Psoas muscle (tissue), 8 donors: ENCODE data around the gene MED4. TPM values are rescaled to one million over a fixed set of nuclear protein-coding genes. Genes with fewer than 3 reads are reported as not detected.

ENCODE experiments used
- ATAC-seq, 4 donors: fragments of 200-7000 bp; cut with Tn5 transposase; one replicate each; pipeline ENCODE4 v1.9.1; 2020; ENCODE audit warnings: moderate library complexity in 3 of 4, mild to moderate bottlenecking in 2 of 4
- DNase-seq, 2 donors: peaks; one replicate each; pipeline ENCODE4 v3.0.0-alpha.2; 2020
- H3K27ac ChIP-seq: fragments of 200-600 bp; one replicate; pipeline ENCODE4 v1.8.0; 2022
- H3K27me3 ChIP-seq, 3 donors: fragments of 200-600 bp in 1 of 3; one replicate each; pipeline versions ENCODE4 v1.6.1 to v1.8.0; 2013 to 2022; ENCODE audit warnings: low read length in 2 of 3, mild to moderate bottlenecking in 2 of 3, moderate library complexity in 1 of 3; ENCODE audit not compliant: insufficient read depth in 3 of 3
- H3K36me3 ChIP-seq, 2 donors: fragments of 200-600 bp in 1 of 2; one replicate each; pipeline versions ENCODE4 v1.6.1 to v1.8.0; 2013 to 2022; ENCODE audit warnings: low read depth in 1 of 2, mild to moderate bottlenecking in 1 of 2, moderate library complexity in 1 of 2; ENCODE audit not compliant: insufficient read depth in 1 of 2
- H3K4me1 ChIP-seq: fragments of 200-600 bp; one replicate; pipeline ENCODE4 v1.8.0; 2022
- H3K4me3 ChIP-seq: fragments of 200-600 bp; one replicate; pipeline ENCODE4 v1.8.0; 2022; ENCODE audit warnings: mild to moderate bottlenecking
- H3K9me3 ChIP-seq: fragments of 200-600 bp; one replicate; pipeline ENCODE4 v1.8.0; 2022
- CTCF ChIP-seq: fragments of 200-600 bp; IDR thresholded peaks from one replicate; pipeline ENCODE4 v1.8.0; 2022; ENCODE audit warnings: antibody characterized with exemption
- WGBS, 3 donors: extraction: QIAGEN DNeasy Blood & Tissue Kit; methylation state at CpG; one replicate each; pipeline versions ENCODE4 v1.1.6 to v1.1.7; 2013; 5-methylcytosine and 5-hydroxymethylcytosine counted together
- intact Hi-C, 2 donors: fragments of 100-400 bp; cut with DNase I; formaldehyde crosslinking; loops; one replicate each; pipeline versions ENCODE4 v1.11.0 to v1.14.2; 2022
- polyA plus RNA-seq, 3 donors: library from polyadenylated mRNA; stranded (reverse); fragments of 200-250 nt; gene quantifications; one replicate each; pipeline ENCODE4 v1.2.3, GENCODE V29; 2013
- total RNA-seq, 4 donors: library from RNA; stranded (reverse); fragmentation: NEBNext Ultra II Directional in 2 of 4; extraction: Animal tissue kit (Norgen Biotek cat#: 25700) in 2 of 4; gene quantifications; one replicate each; pipeline versions ENCODE4 v1.2.1 to v1.2.4, GENCODE V29; 2021 to 2023
- donor health status: healthy with polysubstance abuse.
- donor health status: DM: no; HTN: no; CAD: no; lungs with moderate emphysema.
- donor health status: Bipolar disorder and iron deficiency.
- donor health status: healthy.
- donor health status: DM: yes; HTN: yes; CAD: no.
- donor health status: DM: no; HTN: no; CAD: no.
- donor health status: DM: no; HTN: no; CAD: no.
- donor health status: DM: yes; HTN: yes; CAD: no.

Gene MED4
- total and polyA plus RNA-seq, 7 donors, result 41.3 to 81.0 (median 48.5) TPM

- peaks cover 0 to 55% of the 10 kb centered on the region in 2 donors for H3K36me3 ChIP-seq
- no peak for TF ChIP-seq CTCF
- no peak for DNase-seq
- intact Hi-C loops, result no loop called here
- ATAC-seq, result no peak
- 70 to 79% (median 70%) methylated on average over 2 of the region's 2 CpGs for WGBS, 3 donors
- peaks cover 25% of the 10 kb centered on the region for H3K4me1 ChIP-seq
- H3K4me3 ChIP-seq, result no peak overlapping the region
- no peaks in the 10 kb centered on the region for H3K9me3 ChIP-seq
- H3K27ac ChIP-seq, result no peak overlapping the region
- no peaks in the 10 kb centered on the region for H3K27me3 ChIP-seq
Measured at GRCh38 chr13:48086272-48086671, 8.6 kb downstream of the MED4 start.

DNA sequence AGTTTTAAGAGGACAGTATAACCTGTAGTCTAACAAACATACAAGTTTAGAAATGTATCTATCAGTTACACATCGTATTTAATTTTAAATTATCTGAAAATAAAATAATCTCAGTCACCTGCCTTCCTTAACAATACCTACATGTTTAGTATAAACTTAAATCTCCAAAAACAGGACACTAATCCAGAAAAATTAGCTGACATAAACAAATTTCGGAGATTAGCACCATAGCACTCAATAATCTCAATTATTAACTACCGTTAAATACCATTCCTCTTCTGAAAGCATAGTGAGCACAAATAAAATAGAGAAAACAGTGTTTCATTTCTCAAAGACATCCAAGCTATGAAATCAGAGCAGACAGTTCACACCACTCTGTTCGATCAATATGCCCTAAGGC, 13.2 kb downstream of the MED4 start:
- H3K36me3 ChIP-seq, result peaks cover 11 to 93% of the 10 kb centered on the region in 2 donors
- no peak overlapping the region for H3K4me3 ChIP-seq
- no peak for TF ChIP-seq CTCF
- no peaks in the 10 kb centered on the region for H3K4me1 ChIP-seq
- intact Hi-C loops, result no loop called here
- H3K27ac ChIP-seq, result no peak overlapping the region
- H3K9me3 ChIP-seq, result no peaks in the 10 kb centered on the region
- ATAC-seq (no peak), DNase-seq (no peak)
- WGBS, 3 donors, result 85 to 98% (median 96%) methylated on average over 4 of the region's 4 CpGs
- H3K27me3 ChIP-seq, result no peaks in the 10 kb centered on the region

DNA sequence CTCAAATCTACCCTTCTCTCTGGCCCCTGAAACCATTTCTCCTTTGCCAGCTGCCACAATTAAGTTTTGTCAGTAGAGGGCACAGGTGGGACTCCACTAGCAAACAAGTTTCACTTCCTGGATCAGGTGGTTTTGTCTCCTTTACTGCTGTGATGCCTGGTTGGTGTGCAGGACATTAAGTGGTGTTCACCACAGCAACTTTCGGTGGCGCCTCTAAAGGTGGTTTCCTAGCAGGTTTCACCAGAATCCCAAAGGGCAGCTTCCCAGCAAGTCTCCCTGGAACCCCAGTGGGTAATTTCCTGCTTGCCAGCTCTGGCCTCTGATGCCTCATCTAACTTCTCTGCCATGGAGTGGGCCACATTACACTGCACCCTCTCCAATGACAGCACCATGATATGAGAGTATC, 16.6 kb downstream of the MED4 start:
- 48 to 50% (median 49%) methylated on average over 2 of the region's 2 CpGs for WGBS, 3 donors
- H3K4me1 ChIP-seq, result no peaks in the 10 kb centered on the region

DNA sequence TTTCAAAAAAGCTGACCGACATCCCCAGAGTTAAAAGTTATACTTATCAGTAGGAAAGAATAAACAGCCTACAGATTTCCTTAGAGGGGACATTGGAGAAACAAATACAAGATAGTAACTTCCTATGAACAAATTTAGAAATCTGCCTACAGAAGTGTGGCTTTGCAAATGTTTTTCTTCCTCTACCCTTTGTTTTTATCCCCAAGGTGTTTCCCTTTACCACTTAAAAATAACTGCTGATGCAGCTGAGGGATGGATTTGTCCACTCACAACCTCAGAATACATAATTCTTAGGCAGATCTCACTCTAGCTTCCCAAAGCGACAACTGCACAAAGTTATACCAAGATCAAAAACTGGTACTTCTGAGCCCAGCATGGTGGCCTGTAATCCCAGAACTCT, 20.9 kb downstream of the MED4 start:
- no peaks in the 10 kb centered on the region for H3K27me3 ChIP-seq
- peaks cover 40 to 89% of the 10 kb centered on the region in 2 donors for H3K36me3 ChIP-seq
- H3K27ac ChIP-seq, result no peak overlapping the region
- intact Hi-C loops, result no loop called here
- no peak for TF ChIP-seq CTCF
- no peak overlapping the region for H3K4me3 ChIP-seq
- ATAC-seq (no peak), DNase-seq (no peak)
- H3K4me1 ChIP-seq, result no peaks in the 10 kb centered on the region
- WGBS, 3 donors, result 82 to 90% (median 84%) methylated on average over 2 of the region's 2 CpGs
- H3K9me3 ChIP-seq, result peaks cover 31% of the 10 kb centered on the region

More for the DNA sequence above, 16.6 kb downstream of the MED4 start:
- H3K27ac ChIP-seq, result no peak overlapping the region
- H3K27me3 ChIP-seq, result no peaks in the 10 kb centered on the region
- H3K4me3 ChIP-seq, result no peak overlapping the region
- DNase-seq (no peak), ATAC-seq (no peak)
- TF ChIP-seq CTCF, result no peak
- intact Hi-C loops, result no loop called here
- H3K9me3 ChIP-seq, result no peaks in the 10 kb centered on the region
- peaks cover 23 to 95% of the 10 kb centered on the region in 2 donors for H3K36me3 ChIP-seq

- H3K4me3 ChIP-seq, result no peak overlapping the region
- no peak for TF ChIP-seq CTCF
- no peaks in the 10 kb centered on the region for H3K4me1 ChIP-seq
- peaks cover 37 to 89% of the 10 kb centered on the region in 2 donors for H3K36me3 ChIP-seq
- ATAC-seq (no peak), DNase-seq (no peak)
- intact Hi-C loops, result no loop called here
- peaks cover 42% of the 10 kb centered on the region for H3K9me3 ChIP-seq
- 97 to 99% (median 99%) methylated on average over 2 of the region's 2 CpGs for WGBS, 3 donors
- H3K27ac ChIP-seq, result no peak overlapping the region
- H3K27me3 ChIP-seq, result no peaks in the 10 kb centered on the region
Measured at GRCh38 chr13:48072787-48073186, 22.1 kb downstream of the MED4 start.
